Heart left ventricle (tissue), 13 donors: ENCODE measurements around the gene GALNT10.

Experiments used
- CTCF ChIP-seq, 12 donors: fragments of 200-600 bp; sonication (generic) in 4 of 12; IDR thresholded peaks; one replicate each; pipeline versions ENCODE4 v1.5.0 to v1.8.0; 2018 to 2022; ENCODE audit warnings: antibody characterized with exemption in 12 of 12, mild to moderate bottlenecking in 5 of 12
- POLR2A ChIP-seq, 2 donors: fragments of 450-650 bp; IDR thresholded peaks; one replicate each; pipeline ENCODE4 v1.6.1; 2017; ENCODE audit warnings: antibody characterized with exemption in 2 of 2, mild to moderate bottlenecking in 2 of 2, moderate library complexity in 2 of 2
- donor health status: ischemic (EF 13 %, LVEDD 7.1; RV severe dilation, severe dysfunction).
- donor health status: DM: no; HTN: yes; CAD: no.
- donor health status: DM: no; HTN: no; CAD: no.
- donor health status: ischemic (EF 25% LVEDD 6.9; RV normal size, moderate dysfunction).
- donor health status: ischemic (EF 25% LVEDD 5.7; RV mildly dilated, moderate dysfunction).
- donor health status: ischemic (EF 35%, LVEDD 5.7; RV mildly dilated, moderate dysfunction).
- donor health status: nonischemic (EF 11% LVEDD 7.7; RV severe dilation, severe dysfunction).
- donor health status: DM: yes; HTN: yes; CAD: no.
- donor health status: PGD.
- donor health status: ischemic (EF 29% LVEDD 5.4; RV normal size, mild dysfunction).
- donor health status: nonischemic (EF 23%, LVEDD 6.1; RV moderate dilation, normal function).

DNA sequence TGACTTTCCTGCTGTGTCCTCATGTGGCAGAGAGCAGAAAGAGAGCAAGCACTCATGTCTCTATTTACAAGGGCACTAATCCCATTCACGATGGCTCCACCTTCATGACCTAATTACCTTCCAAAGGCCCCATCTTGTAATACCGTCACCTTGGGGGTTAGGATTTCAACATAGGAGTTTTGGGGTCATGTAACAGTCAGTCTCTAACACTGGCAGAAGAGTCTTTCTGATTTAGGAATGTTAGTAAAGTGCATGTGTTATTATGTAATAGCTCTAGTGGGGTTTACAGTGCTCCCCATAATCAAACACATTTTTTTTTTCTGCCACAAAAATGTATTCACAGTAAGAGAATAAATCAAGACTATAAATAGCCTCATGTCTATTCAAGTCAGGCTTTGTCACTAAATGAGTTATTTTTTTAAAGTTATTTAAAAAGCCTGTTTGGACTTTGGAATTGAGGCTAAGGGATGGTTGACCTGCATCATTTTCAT is 19.1 kb downstream of the GALNT10 start:
- TF ChIP-seq CTCF (IDR thresholded peaks at IDR 0.05) (no peak), POLR2A (IDR thresholded peaks at IDR 0.05) (no peak)
